Right renal cortex interstitium (tissue), 3 donors: Measurements from ENCODE around the gene HOXB1. TPM values are rescaled to one million over a fixed set of nuclear protein-coding genes. Genes with fewer than 3 reads are reported as not detected.
"Not testable (repeated sequence)": the region's sequence is repeated elsewhere in the genome, so short reads cannot be mapped to it uniquely, and the experiment has no call there.

ENCODE experiments used
- DNase-seq, 3 donors: peaks; one replicate each; pipeline ENCODE4 v3.0.0-alpha.2; 2013; ENCODE audit warnings: low read depth in 3 of 3, low spot score in 2 of 3
- polyA plus RNA-seq, 3 donors: library from polyadenylated mRNA; unstranded; fragments of 120-200 nt; gene quantifications; one replicate each; pipeline ENCODE4 v1.2.1, GENCODE V29; 2013; ENCODE audit not compliant: insufficient read length in 3 of 3

HOXB1 gene
- polyA plus RNA-seq, 3 donors = 0.17 to 0.35 (median 0.26) TPM

- DNase-seq = no peak
These were observed 13.7 kb upstream of the HOXB1 start for GRCh38 chr17:48544349-48545021.

GRCh38 chr17:48543854-48544348 lies 13.1 kb upstream of the HOXB1 start:
- DNase-seq = no peak

- DNase-seq = no peak
These were observed 12.5 kb upstream of the HOXB1 start for GRCh38 chr17:48543107-48543853.

GRCh38 chr17:48542698-48543106 lies 11.9 kb upstream of the HOXB1 start:
- no peak for DNase-seq

GRCh38 chr17:48542114-48542656 lies 11.4 kb upstream of the HOXB1 start:
- no peak for DNase-seq

GRCh38 chr17:48541577-48542113 lies 10.8 kb upstream of the HOXB1 start:
- no peak for DNase-seq

- DNase-seq = no peak
These were observed 10.3 kb upstream of the HOXB1 start for GRCh38 chr17:48541036-48541576.

- no peak for DNase-seq
These were observed 9.4 kb upstream of the HOXB1 start for GRCh38 chr17:48540213-48540612.

- DNase-seq = no peak
These were observed 8.4 kb upstream of the HOXB1 start for GRCh38 chr17:48539177-48539576.

- no peak for DNase-seq
These were observed 6.5 kb upstream of the HOXB1 start for GRCh38 chr17:48537316-48537715.

GRCh38 chr17:48535793-48536559 lies 5.2 kb upstream of the HOXB1 start:
- DNase-seq = not testable (repeated sequence)

- DNase-seq = no peak
These were observed 1.4 kb upstream of the HOXB1 start for GRCh38 chr17:48532261-48532660.

GRCh38 chr17:48530208-48530886 lies 464 bp downstream of the HOXB1 start:
- DNase-seq = no peak

- DNase-seq = no peak
These were observed 1.2 kb downstream of the HOXB1 start for GRCh38 chr17:48529683-48530009.

- no peak for DNase-seq
These were observed 1.7 kb downstream of the HOXB1 start for GRCh38 chr17:48528936-48529682.

GRCh38 chr17:48528153-48528935 lies 2.5 kb downstream of the HOXB1 start:
- DNase-seq = no peak

- DNase-seq = no peak
These were observed 3.3 kb downstream of the HOXB1 start for GRCh38 chr17:48527547-48527932.
